Hematopoietic multipotent progenitor cell treated with erythropoietin and hydrocortisone succinate and interleukin-3 and kit ligand, for 17 days (in vitro differentiated cells): ENCODE results near the gene SLC6A3.

Experiments
- DNase-seq: peaks from one replicate; pipeline ENCODE4 v3.0.0-alpha.2; 2015; ENCODE audit warnings: low spot score

SLC6A3 gene

GRCh38 chr5:1445313-1445688 lies at the start of gene SLC6A3:
Gene SLC6A3, minus strand, starts transcription at chr5:1445440. Its CDS starts 2,243 bp downstream, at chr5:1443197.
- no peak for DNase-seq

DNA sequence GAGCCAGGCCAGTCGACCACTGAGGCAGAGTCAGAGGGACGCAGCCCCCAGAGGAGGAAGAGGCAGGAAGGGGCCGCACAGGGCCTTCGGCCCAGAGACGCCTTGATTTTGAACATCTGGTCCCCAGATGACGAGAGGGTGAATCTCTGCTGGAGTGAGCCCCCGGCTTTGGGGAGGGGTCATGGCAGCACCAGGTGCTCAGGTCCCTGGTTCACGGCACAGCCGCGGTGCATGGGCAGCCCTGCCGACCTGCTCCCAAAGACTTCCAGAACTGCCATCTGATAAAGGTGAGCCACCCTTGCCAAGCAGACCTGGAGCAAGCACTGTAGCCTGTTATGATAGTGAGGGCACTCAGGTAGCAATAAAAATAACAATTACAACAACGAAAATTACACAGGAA lies 48.7 kb upstream of the SLC6A3 start:
- no peak for DNase-seq

DNA sequence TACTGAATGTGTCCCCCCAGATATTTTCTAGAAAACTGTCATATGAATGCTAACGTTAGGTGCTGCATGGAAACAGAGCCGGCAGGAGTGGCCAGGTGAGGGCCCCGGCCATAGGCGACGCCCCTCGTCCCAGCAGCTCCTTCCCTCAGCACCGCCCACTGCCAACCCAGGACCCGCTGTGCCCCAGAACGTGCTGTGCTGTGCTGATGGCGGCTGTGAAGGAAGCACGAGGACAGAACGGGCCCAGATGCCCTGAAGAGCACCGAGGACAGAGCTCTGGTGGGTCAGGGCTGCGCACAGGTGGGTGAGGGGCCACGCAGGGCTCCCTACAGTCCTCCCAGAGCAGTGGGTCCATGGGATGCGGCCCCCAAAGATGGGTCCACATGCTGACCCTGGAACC lies 48.2 kb upstream of the SLC6A3 start:
- no peak for DNase-seq

DNA sequence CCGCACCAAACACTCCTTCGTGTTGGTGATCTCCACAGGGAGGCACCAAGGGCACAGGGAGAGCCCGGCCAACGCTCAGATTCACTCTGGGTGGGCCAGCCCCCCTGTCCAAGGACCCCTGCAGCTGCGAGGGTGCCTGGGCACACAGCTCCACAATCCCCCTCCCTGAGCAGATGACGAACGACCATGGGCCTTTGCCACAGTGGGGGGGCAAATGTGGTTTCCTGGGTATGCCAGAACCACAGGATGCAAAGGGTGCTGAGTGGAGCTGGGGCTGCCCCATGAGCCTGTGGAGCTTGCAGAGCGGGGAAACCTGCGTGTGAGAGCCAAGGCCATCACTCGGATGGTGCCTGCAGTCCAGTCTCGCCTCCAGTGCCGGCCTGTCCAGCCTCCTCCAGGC lies 47.5 kb upstream of the SLC6A3 start:
- no peak for DNase-seq

DNA sequence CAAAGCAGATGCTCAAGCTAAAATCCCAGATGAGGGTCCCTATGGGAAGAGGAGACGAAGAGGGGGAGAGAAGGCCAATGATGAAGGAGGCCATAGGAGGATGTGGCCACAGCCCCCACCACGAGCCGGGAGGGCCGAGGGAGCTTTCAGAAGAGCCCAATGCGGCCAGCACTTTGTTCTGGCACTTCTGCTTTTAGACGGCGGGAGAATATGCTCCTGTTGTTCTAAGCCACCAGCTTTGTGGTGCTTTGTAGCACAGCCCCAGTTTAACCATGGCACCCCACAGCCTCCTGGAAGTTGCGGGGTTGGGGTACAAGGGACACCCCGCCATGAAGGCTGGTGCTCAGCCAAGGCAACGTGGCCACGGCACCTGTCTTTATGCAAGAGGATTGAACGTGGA lies 45.1 kb upstream of the SLC6A3 start:
- no peak for DNase-seq

- no peak for DNase-seq
These were observed 44.5 kb upstream of the SLC6A3 start for GRCh38 chr5:1489754-1490153.

DNA sequence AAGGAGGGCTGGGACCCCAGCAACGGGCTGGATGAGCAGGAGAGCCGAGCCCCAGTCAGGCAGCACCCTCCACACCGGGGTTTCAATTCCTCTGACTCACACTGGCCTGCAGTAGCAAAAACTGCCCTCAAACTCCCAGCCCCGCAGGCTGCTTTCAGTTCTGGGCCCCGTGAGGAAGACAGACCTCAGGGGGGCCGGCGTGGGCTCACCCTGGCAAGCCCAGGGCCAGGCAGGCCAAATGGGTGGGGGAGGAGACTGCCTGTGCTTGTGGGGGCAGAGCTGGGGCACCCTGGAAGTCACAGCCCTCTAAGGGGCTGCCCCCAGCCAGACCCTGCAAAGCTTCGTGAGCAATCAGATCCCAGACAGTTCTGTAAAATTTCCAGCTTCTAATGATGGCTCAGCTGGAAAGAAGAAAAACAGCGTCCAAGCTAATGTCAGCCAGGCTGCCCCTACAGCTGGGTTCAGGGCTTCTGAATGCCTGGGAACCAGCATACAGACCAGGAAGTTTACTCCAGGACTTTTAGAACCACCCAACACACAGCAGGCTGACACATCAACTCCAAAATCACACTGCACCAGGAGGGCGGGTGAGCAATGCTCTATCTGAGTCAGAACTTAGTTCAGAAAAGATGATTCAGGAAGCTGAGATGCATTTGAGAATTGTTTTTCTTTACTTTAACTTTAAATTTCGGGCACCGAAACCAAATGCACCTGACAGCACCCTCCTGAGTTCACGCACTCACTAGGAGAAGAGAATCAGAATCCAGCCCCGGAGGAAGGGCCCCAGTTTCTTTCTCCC lies 43.8 kb upstream of the SLC6A3 start:
- DNase-seq = no peak

DNA sequence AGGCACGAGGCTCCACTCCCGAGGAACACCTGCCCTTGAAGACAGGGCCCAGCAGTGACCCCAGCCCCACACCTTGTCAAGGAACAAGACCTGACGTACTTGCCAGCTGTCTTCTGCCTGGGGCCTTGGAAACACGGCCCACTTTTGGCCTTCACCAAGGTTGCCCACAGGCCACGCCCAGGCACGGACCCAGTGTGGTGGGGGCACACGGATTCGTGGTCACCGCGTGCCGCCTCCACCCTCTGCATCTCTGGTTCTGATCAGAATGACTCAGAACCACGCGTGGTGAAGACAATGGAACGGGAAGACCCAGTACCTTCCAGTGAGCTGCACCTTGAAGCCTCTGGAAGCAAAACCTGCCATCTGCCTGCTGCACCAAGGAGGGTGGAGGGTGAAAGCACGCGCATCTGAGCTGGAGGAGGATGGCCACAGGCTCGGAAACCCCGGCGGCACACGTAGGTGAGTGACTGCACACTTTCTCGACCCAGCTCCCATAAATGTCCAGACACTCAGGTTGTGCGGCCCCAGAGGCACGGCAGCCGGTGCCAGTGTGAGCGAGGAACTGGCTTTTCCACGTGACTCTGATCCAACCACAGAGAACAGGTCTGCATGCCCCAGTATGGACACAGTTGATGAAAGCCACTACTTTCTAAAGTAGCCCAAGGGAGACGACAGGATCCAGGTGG lies 42.0 kb upstream of the SLC6A3 start:
- DNase-seq = no peak

DNA sequence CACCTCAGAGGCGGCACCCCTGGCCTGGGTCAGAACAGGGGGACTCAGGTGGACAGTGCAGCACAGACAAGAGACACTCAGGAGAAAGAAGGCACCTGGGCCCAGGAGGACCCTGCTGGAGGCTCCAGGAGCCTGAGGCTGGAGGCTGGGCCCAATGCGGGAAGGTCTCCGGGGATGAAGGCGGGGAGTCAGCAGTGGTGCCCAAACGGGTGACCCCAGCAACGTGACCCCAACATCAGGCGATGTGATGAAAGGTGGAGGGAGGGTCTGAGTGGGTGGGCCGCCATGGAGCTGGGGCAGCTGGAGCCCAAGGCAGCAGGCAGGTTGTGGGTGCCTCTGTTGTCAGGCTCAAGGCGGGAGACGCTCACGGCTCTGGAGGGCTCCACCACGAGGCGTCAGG lies 41.0 kb upstream of the SLC6A3 start:
- no peak for DNase-seq

- no peak for DNase-seq
These were observed 40.4 kb upstream of the SLC6A3 start for GRCh38 chr5:1485579-1486118.

DNA sequence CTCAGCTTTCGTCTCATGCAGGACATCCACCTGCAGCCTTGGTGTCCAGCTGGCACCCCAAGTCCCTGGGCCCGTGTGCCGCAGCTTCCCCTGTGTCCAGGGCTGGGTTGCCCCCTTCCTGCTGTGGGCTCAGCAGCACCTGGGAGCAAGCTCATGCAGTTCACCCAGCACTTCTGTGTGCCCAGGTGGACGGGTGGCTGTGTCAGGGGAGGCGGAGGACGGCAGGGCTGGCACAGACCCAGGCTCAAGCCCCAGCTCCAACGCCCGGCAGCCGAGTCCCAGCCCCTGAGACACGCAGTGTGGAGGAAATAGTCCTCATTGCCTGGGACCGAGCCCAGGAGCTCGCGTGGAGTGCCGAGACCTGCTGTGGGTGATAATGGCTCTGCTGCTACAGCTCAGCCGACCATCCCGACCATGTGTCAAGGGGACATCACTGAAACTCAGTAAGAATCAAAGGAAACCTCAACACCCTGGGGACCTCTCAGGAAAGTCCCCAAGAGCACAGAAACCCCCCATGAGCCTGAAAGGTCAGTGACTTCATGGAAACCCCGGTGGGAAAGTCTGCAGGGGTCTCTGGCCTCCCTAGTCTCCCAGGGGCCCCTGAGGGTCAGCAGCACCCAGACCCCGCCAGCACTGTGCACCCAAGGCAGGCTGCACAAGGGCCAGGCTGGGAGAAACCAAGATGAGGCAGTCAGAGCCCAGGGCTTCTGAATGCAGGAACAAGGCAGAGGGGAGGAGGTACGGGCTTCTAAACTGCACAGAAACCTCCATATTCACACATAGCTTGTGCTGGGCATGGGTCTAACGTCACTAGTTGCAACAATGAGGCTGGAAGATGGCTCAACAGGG lies 39.7 kb upstream of the SLC6A3 start:
- no peak for DNase-seq

GRCh38 chr5:1483856-1484729 lies 38.9 kb upstream of the SLC6A3 start:
- DNase-seq = no peak

- no peak for DNase-seq
These were observed 37.8 kb upstream of the SLC6A3 start for GRCh38 chr5:1483064-1483463.

DNA sequence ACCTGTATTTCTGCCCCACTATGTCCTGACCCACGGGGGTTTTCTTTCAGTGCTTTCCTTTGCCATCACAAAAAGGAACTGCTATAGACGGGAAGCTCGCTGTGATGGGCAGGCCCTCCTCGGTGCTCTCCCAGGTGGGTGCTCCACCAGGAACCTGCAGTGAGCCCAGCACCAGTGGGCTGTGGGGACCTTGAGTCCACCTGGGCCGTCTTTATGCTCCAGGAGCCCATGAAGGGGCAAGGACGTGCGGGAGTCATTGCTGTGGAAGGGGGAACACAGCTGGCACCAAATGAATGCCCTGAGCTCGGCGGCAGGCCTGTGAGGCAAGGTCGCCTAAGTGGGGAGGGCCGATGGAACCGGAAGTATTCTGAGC lies 36.7 kb upstream of the SLC6A3 start:
- DNase-seq = no peak

- DNase-seq = no peak
These were observed 36.2 kb upstream of the SLC6A3 start for GRCh38 chr5:1481266-1481958.

GRCh38 chr5:1480806-1481205 lies 35.6 kb upstream of the SLC6A3 start:
- DNase-seq = no peak

DNA sequence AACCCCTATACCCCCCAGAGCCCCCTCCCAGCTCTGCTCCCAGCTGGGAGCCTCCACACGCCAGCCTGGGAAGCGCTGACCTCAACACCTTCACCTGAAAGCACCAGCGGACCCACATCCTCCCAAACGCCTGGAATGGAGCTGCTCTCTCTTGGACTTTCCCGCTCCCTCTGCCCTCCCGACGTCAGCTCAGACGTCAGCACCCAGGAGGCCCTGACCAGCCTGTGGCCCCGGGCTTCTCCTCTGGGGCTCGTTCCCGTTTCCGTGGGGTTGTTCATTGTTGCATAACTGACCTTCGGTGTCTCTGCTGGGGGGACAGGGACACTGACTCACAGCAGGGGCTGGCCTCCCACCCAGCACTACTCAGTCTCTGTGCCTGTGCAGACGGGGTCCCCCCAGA lies 35.0 kb upstream of the SLC6A3 start:
- DNase-seq = no peak

- no peak for DNase-seq
These were observed 34.4 kb upstream of the SLC6A3 start for GRCh38 chr5:1479581-1480188.

- DNase-seq = no peak
These were observed 33.8 kb upstream of the SLC6A3 start for GRCh38 chr5:1479066-1479465.

- no peak for DNase-seq
These were observed 33.2 kb upstream of the SLC6A3 start for GRCh38 chr5:1478271-1479035.
